Measurements from ENCODE around the gene PTPRD.

The PTPRD gene

GRCh38 chr9:8531826-8532415, 2080.9 kb downstream of the PTPRD start:
- DNase-seq (ENCODE audit: low read depth in 3 of 3), result no peak

GRCh38 chr9:8521112-8521511, 2091.7 kb downstream of the PTPRD start:
- DNase-seq (ENCODE audit: low read depth in 3 of 3), result no peak

- DNase-seq (ENCODE audit: low read depth in 3 of 3), result no peak
Measured at GRCh38 chr9:8515748-8516147, 2097.1 kb downstream of the PTPRD start.

GRCh38 chr9:8514760-8515159, 2098.0 kb downstream of the PTPRD start:
- DNase-seq (ENCODE audit: low read depth in 3 of 3), result no peak

GRCh38 chr9:8508671-8509290, 2104.0 kb downstream of the PTPRD start:
- DNase-seq (ENCODE audit: low read depth in 3 of 3), result no peak

- no peak for DNase-seq (ENCODE audit: low read depth in 3 of 3)
Measured at GRCh38 chr9:8494571-8494970, 2118.2 kb downstream of the PTPRD start.

- no peak for DNase-seq (ENCODE audit: low read depth in 3 of 3)
Measured at GRCh38 chr9:8492679-8493078, 2120.1 kb downstream of the PTPRD start.

GRCh38 chr9:8492024-8492423, 2120.8 kb downstream of the PTPRD start:
- DNase-seq (ENCODE audit: low read depth in 3 of 3), result no peak

- no peak for DNase-seq (ENCODE audit: low read depth in 3 of 3)
Measured at GRCh38 chr9:8491563-8491962, 2121.2 kb downstream of the PTPRD start.

GRCh38 chr9:8489835-8490234, 2123.0 kb downstream of the PTPRD start:
- DNase-seq (ENCODE audit: low read depth in 3 of 3), result no peak

- DNase-seq (ENCODE audit: low read depth in 3 of 3), result no peak
Measured at GRCh38 chr9:8486095-8486494, 2126.7 kb downstream of the PTPRD start.

GRCh38 chr9:8484597-8485191, 2128.1 kb downstream of the PTPRD start:
- DNase-seq (ENCODE audit: low read depth in 3 of 3), result no peak

- DNase-seq (ENCODE audit: low read depth in 3 of 3), result no peak
Measured at GRCh38 chr9:8477450-8477849, 2135.4 kb downstream of the PTPRD start.

- no peak for DNase-seq (ENCODE audit: low read depth in 3 of 3)
Measured at GRCh38 chr9:8474937-8475336, 2137.9 kb downstream of the PTPRD start.

GRCh38 chr9:8473244-8474020, 2139.4 kb downstream of the PTPRD start:
- no peak for DNase-seq (ENCODE audit: low read depth in 3 of 3)

GRCh38 chr9:8468045-8468637, 2144.7 kb downstream of the PTPRD start:
- DNase-seq (ENCODE audit: low read depth in 3 of 3), result no peak

- DNase-seq (ENCODE audit: low read depth in 3 of 3), result no peak
Measured at GRCh38 chr9:8457816-8458215, 2155.0 kb downstream of the PTPRD start.

- DNase-seq (ENCODE audit: low read depth in 3 of 3), result no peak
Measured at GRCh38 chr9:8457055-8457454, 2155.7 kb downstream of the PTPRD start.

GRCh38 chr9:8456344-8456743, 2156.5 kb downstream of the PTPRD start:
- DNase-seq (ENCODE audit: low read depth in 3 of 3), result no peak

- DNase-seq (ENCODE audit: low read depth in 3 of 3), result no peak
Measured at GRCh38 chr9:8450810-8451545, 2161.8 kb downstream of the PTPRD start.

- DNase-seq (ENCODE audit: low read depth in 3 of 3), result no peak
Measured at GRCh38 chr9:8448226-8448625, 2164.6 kb downstream of the PTPRD start.

- no peak for DNase-seq (ENCODE audit: low read depth in 3 of 3)
Measured at GRCh38 chr9:8447601-8448000, 2165.2 kb downstream of the PTPRD start.
